Right cardiac atrium (tissue), 5 donors: ENCODE results near the gene E2F1. TPM values are rescaled to one million over a fixed set of nuclear protein-coding genes. Genes with fewer than 3 reads are reported as not detected.
"Not testable (repeated sequence)": the region's sequence is repeated elsewhere in the genome, so short reads cannot be mapped to it uniquely, and the experiment has no call there.

ENCODE experiments used
- ATAC-seq, 2 donors: fragments of 200-7000 bp; cut with Tn5 transposase; one replicate each; pipeline versions ENCODE4 v1.8.0 to v1.9.1; 2020; ENCODE audit warnings: moderate library complexity in 2 of 2, mild to moderate bottlenecking in 1 of 2
- DNase-seq, 3 donors: peaks; one replicate each; pipeline ENCODE4 v3.0.0-alpha.2; 2020
- H3K27ac ChIP-seq: one replicate; pipeline ENCODE4 v1.5.1; 2013; ENCODE audit warnings: mild to moderate bottlenecking, low read length, control low read depth, moderate library complexity
- H3K27me3 ChIP-seq: one replicate; pipeline ENCODE4 v1.6.1; 2013; ENCODE audit not compliant: control insufficient read depth, insufficient read depth
- H3K4me1 ChIP-seq: one replicate; pipeline ENCODE4 v1.6.1; 2013; ENCODE audit warnings: low read length; ENCODE audit not compliant: control insufficient read depth, insufficient read depth
- H3K4me3 ChIP-seq: one replicate; pipeline ENCODE4 v1.5.1; 2013; ENCODE audit warnings: low read length, control low read depth
- H3K9me3 ChIP-seq: one replicate; pipeline ENCODE4 v1.6.1; 2013; ENCODE audit warnings: low read length; ENCODE audit not compliant: control insufficient read depth
- WGBS: extraction: QIAGEN DNeasy Blood & Tissue Kit; methylation state at CpG from one replicate; pipeline ENCODE4 v1.1.7; 2013; 5-methylcytosine and 5-hydroxymethylcytosine counted together
- intact Hi-C, 4 donors: fragments of 100-400 bp; cut with DNase I; formaldehyde crosslinking; loops; one replicate each; pipeline versions ENCODE4 v1.11.0 to v1.14.0; 2022 to 2023
- polyA plus RNA-seq: library from polyadenylated mRNA; stranded (reverse); fragments of 200-250 nt; gene quantifications from one replicate; pipeline ENCODE4 v1.2.3, GENCODE V29; 2013
- total RNA-seq, 4 donors: library from RNA; stranded (reverse); fragmentation: NEBNext Ultra II Directional; extraction: Animal tissue kit (Norgen Biotek cat#: 25700); gene quantifications; one replicate each; pipeline ENCODE4 v1.2.1, GENCODE V29; 2021
- donor health status: healthy with polysubstance abuse.
- donor health status: DM: no; HTN: yes; CAD: no.
- donor health status: DM: no; HTN: no; CAD: no.
- donor health status: DM: no; HTN: yes; CAD: no; lungs with severe emphysema.
- donor health status: DM: yes; HTN: yes; CAD: no.

Gene E2F1
- total and polyA plus RNA-seq, 5 donors = 0.45 to 2.2 (median 0.97) TPM

DNA sequence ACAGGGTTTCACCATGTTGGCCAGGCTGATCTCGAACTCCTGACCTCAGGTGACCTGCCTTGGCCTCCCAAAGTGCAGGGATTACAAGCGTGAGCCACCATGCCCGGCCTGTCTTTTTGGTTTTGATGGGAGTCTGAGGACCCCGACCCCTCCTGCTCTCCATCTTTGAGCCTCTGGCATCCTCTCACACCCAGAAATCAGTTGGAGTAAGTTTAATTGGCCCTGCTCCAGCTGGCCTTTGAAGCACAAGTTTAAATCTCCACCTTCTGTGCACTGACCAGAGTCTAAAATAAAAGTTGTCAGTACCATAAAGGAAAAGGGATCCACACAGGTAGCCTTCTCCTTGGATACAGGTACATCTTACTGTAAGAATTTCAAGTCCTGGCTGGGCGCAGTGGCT is 40.0 kb downstream of the E2F1 start:
- no peaks in the 10 kb centered on the region for H3K27me3 ChIP-seq
- H3K27ac ChIP-seq = no peak overlapping the region
- ATAC-seq (no peak), DNase-seq (no peak)
- WGBS = 87% methylated on average over 5 of the region's 5 CpGs
- intact Hi-C loops = no loop called here
- no peaks in the 10 kb centered on the region for H3K9me3 ChIP-seq
- H3K4me3 ChIP-seq = no peak overlapping the region
- H3K4me1 ChIP-seq = peaks cover 9% of the 10 kb centered on the region

DNA sequence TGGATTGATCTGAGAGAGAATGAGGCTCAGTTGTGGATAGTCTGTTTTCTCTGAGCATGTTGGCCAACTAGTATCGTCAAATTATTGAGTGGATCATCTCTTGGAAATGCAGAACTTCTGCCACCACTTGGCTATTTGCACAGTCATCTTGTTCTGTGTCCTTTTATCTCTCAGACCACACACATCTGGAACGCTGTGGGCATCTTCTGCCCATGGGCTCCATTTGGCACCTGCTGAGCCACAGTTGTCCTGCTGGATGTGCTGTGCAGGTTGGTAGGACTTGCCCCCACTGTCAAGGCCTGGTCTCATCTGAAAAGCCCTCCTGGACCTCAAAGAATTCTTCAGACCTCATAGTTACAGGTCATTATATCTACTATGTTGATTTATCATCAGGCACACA is 40.8 kb downstream of the E2F1 start:
- intact Hi-C loops = no loop called here
- 93% methylated on average over 2 of the region's 2 CpGs for WGBS
- ATAC-seq (no peak), DNase-seq (no peak)
- H3K27ac ChIP-seq = no peak overlapping the region
- H3K9me3 ChIP-seq = no peaks in the 10 kb centered on the region
- no peaks in the 10 kb centered on the region for H3K27me3 ChIP-seq
- no peak overlapping the region for H3K4me3 ChIP-seq
- peaks cover 9% of the 10 kb centered on the region for H3K4me1 ChIP-seq

DNA sequence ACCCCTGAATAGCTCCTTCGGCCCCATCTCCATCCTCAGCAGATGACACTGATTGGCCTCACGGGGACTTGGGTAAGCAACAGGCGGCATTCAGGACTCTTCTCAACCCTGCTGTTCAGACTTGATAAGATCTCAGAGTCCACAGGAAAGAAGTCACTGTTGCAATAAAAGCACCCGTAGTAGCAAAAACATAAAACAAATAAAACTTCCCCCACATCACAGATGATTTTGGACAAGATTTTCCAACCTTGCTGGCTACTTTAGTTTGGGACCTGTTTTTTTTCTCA is 41.2 kb downstream of the E2F1 start:
- WGBS = 75% methylated on average over 4 of the region's 4 CpGs
- H3K4me1 ChIP-seq = peaks cover 9% of the 10 kb centered on the region
- H3K4me3 ChIP-seq = no peak overlapping the region
- no peak for ATAC-seq
- no peak overlapping the region for H3K27ac ChIP-seq
- no peaks in the 10 kb centered on the region for H3K9me3 ChIP-seq
- intact Hi-C loops = no loop called here
- H3K27me3 ChIP-seq = no peaks in the 10 kb centered on the region
- DNase-seq = no peak

DNA sequence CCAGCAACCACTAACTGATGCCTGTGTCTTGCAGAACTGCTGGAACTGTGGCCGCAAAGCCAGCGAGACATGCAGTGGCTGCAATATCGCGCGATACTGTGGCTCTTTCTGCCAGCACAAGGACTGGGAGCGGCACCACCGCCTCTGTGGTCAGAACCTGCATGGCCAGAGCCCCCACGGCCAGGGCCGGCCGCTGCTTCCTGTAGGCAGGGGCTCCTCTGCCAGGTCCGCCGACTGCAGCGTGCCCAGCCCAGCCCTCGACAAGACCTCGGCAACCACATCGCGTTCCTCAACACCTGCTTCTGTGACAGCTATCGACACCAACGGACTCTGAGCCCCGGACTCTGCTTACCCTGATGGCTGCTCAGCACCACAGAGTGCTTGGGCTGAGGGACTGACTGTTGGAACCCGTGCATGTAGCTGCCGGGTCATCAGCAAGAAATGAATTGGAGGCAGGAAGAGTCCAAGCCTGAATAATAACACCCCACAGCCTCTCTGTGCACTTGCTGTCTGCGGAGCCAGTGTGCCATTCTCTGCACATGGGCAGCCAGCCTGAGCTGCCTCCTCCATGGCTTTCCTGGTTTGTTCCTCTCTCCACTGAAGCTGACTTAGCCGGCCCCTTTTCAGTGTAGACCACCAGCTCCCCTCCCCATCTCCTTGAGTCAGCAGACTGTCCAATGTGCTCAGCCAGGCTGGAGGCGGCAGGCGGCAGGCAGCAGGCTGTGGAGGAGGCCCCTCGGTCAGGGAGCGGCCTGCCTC is 41.7 kb downstream of the E2F1 start:
- intact Hi-C loops = no loop called here
- DNase-seq = no peak
- no peaks in the 10 kb centered on the region for H3K27me3 ChIP-seq
- WGBS = 87% methylated on average over 28 of the region's 28 CpGs
- H3K27ac ChIP-seq = no peak overlapping the region
- H3K4me1 ChIP-seq = peaks cover 9% of the 10 kb centered on the region
- no peak for ATAC-seq
- no peak overlapping the region for H3K4me3 ChIP-seq
- no peaks in the 10 kb centered on the region for H3K9me3 ChIP-seq

DNA sequence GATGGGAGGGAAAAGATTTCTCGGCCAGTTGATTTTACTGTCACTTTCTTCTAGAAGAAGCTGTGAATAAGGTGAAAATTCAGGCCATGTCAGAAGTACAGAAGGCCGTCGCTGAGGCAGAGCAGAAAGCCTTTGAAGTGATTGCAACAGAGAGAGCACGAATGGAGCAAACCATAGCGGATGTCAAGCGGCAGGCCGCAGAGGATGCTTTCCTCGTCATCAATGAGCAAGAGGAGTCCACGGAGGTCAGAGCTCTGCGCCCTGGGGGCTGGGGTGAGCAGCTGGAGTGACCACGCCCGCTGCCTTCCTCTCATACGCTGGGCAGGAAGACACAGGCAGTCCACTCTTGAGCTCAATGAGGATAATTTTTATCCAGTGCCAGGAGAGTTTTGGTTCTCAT is 45.9 kb downstream of the E2F1 start:
- ATAC-seq (no peak), DNase-seq (no peak)
- no peaks in the 10 kb centered on the region for H3K4me1 ChIP-seq
- H3K27ac ChIP-seq = no peak overlapping the region
- 79% methylated on average over 13 of the region's 13 CpGs for WGBS
- no peak overlapping the region for H3K4me3 ChIP-seq
- intact Hi-C loops = no loop called here
- H3K9me3 ChIP-seq = no peaks in the 10 kb centered on the region
- H3K27me3 ChIP-seq = no peaks in the 10 kb centered on the region

DNA sequence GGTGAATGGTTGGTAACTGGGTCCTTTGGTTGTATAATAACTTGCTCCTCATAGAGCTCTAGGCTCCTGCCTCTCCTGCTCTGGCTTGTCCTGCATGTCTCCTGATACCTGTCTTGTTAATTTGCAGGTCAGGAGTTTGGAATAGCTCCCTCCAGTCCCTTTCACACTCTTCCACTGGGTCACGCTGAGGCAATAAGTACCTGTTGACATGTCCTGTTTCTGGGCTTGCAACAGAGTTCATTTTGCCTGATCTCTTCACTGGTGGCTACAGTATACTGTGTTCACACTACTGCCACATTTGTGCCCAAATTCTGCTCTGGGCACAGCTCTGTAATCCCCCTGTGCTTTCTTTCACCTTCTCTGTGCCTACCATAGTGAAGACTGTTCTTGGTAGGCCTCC is 49.4 kb downstream of the E2F1 start:
- DNase-seq (no peak), ATAC-seq (no peak)
- 82% methylated on average over 1 of the region's 1 CpG for WGBS
- Histone ChIP-seq H3K4me3 (no peak overlapping the region), H3K27ac (no peak overlapping the region), H3K27me3 (no peaks in the 10 kb centered on the region), H3K4me1 (no peaks in the 10 kb centered on the region), H3K9me3 (no peaks in the 10 kb centered on the region)
- intact Hi-C loops = no loop called here

DNA sequence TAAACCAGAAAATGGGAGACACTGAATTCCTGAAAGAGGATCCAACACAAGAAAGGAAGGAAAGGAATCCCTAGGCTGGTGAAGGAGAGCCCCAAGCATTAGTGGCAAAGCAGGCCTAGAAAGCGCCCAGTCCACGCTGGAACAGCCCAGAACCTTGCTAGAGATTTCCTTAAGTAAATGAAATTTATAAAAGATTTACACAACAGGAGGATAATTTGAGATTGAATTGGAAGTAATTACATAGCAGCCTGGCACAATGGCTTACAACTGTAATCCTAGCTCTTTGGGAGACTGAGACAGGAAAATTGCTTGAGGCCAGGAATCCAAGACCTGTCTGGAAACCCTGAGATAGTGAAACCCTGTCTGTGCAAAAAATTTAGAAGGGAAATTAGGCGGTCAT is 50.8 kb downstream of the E2F1 start:
- no peak for ATAC-seq
- intact Hi-C loops = no loop called here
- 97% methylated on average over 3 of the region's 3 CpGs for WGBS

DNA sequence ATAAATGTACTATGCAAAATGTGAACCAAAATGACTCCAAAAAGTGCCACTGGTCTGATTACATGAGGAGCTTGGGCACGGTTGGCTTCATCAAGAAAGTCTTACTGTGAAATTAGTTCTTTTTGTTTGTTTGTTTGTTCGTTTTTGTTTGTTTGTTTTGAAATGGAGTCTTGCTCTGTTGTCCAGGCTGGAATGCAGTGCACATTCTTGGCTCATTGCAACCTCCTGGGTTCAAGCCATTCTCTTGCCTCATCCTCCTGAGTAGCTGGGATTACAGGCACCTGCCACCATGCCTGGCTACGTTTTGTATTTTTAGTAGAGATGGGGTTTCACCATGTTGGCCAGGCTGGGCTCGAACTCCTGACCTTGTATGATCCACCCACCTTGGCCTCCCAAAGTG is 54.3 kb downstream of the E2F1 start:
- not testable (repeated sequence) for H3K9me3 ChIP-seq, DNase-seq

More for the DNA sequence above, 50.8 kb downstream of the E2F1 start:
- DNase-seq = no peak
- Histone ChIP-seq H3K4me3 (no peak overlapping the region), H3K4me1 (no peaks in the 10 kb centered on the region), H3K27ac (no peak overlapping the region), H3K9me3 (no peaks in the 10 kb centered on the region), H3K27me3 (no peaks in the 10 kb centered on the region)

DNA sequence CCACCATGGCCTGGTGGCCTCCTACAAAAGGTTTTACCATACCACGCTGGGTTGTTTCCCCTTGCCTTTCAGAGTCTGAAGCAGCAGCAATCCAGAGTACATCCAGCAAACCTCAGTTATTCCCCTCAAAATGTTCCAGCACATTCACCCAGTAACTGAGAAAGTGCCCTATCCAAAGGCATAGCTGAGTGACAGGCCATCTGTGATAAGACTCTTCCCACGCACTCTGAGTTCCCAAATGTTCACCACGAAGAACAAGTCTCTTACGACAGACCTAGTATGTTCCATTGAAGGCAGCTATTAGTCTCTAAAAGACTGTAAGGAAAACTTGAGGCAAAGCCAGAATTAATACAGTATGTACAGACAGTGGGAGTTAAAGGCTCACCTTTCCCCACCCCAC is 55.7 kb downstream of the E2F1 start:
- intact Hi-C loops = no loop called here
- Histone ChIP-seq H3K9me3 (no peaks in the 10 kb centered on the region), H3K27ac (no peak overlapping the region), H3K4me3 (no peak overlapping the region), H3K27me3 (no peaks in the 10 kb centered on the region), H3K4me1 (no peaks in the 10 kb centered on the region)
- WGBS = 65% methylated on average over 4 of the region's 4 CpGs
- DNase-seq = no peak
- no peak for ATAC-seq

More for the DNA sequence above, 54.3 kb downstream of the E2F1 start:
- H3K4me1 ChIP-seq, ATAC-seq, H3K27me3 ChIP-seq, H3K4me3 ChIP-seq, intact Hi-C loops, H3K27ac ChIP-seq: not testable (repeated sequence)
- 84% methylated on average over 4 of the region's 4 CpGs for WGBS

DNA sequence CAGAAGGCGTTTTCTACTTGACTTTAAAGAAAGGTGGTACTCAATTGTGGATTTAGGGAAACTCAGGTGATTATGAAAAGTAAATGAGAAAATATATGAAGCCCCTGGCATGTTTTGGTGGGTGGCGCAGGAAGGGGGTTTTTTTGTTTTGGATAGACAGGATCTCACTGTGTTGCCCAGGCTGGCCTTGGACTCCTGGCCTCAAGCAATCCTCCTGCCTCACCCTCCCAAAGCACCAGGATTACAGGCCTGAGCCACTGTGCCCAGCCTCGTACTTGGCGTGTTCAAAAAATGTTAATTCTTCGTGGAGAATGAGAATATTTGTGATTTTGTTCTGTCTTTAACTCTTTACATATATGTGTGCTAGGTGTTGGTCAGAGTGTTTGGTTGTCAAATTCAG is 56.2 kb downstream of the E2F1 start:
- Histone ChIP-seq H3K27me3 (no peaks in the 10 kb centered on the region), H3K27ac (no peak overlapping the region), H3K4me1 (no peaks in the 10 kb centered on the region), H3K4me3 (no peak overlapping the region), H3K9me3 (no peaks in the 10 kb centered on the region)
- 91% methylated on average over 5 of the region's 5 CpGs for WGBS
- ATAC-seq = no peak
- intact Hi-C loops = no loop called here
- DNase-seq = no peak

DNA sequence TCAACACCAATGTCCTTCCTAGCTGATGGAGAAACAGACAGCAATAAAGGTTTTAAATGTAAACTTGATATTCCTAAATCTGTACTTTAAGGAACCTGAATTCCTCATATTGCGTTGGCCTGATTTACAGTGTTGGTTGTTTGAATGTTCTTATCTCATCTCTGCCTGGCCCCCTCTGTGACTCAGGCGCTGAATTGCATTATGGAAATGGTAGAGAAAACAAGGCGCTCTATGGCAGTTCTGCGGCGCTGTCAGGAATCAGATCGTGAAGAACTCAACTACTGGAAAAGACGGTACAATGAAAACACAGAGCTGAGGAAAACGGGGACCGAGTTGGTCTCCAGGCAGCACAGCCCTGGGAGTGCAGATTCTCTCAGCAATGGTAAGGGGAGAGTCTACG is 56.7 kb downstream of the E2F1 start:
- no peak for ATAC-seq
- DNase-seq = no peak
- no peaks in the 10 kb centered on the region for H3K9me3 ChIP-seq
- H3K27ac ChIP-seq = no peak overlapping the region
- no peaks in the 10 kb centered on the region for H3K4me1 ChIP-seq
- WGBS = 94% methylated on average over 10 of the region's 10 CpGs
- H3K4me3 ChIP-seq = no peak overlapping the region
- intact Hi-C loops = no loop called here
- H3K27me3 ChIP-seq = no peaks in the 10 kb centered on the region

DNA sequence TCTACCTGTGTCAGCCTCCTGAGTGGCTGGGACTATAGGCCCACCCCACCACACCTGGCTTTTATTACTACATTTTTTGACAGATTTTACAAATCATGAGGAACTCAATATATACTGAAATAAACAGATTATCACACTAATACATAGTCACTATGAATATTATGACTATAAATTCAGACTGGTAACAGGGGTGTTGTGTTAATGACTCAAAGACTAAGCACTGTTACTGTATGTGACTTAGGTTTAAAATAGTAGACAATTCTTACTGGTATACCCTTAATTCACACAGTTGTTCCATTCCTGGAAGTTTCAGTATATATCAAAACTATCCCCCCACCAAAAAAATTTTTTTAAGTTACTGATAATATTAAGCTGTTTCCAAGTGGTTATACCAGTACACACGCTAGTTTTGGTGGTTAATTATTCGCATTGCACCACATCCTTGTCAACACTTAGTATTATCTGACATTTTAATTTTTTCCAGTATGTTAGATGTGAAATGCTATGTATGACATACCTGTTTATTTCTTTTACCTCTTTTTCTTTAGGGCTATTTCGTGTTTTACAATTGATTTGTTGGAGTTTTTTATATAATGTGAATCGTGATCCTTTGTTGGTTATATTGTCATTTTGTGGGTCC is 58.5 kb downstream of the E2F1 start:
- Histone ChIP-seq H3K4me3 (no peak overlapping the region), H3K27ac (no peak overlapping the region), H3K27me3 (no peaks in the 10 kb centered on the region), H3K9me3 (no peaks in the 10 kb centered on the region), H3K4me1 (no peaks in the 10 kb centered on the region)
- DNase-seq = no peak
- 97% methylated on average over 4 of the region's 4 CpGs for WGBS
- no peak for ATAC-seq
- intact Hi-C loops = no loop called here
